ENCODE measurements around the gene NUDC. TPM values are rescaled to one million over a fixed set of nuclear protein-coding genes. Genes with fewer than 3 reads are reported as not detected.

NUDC gene
- total RNA-seq, 1 donor from 2014 or later = 60.8 TPM

- H3K36me3 Mint-ChIP-seq (ENCODE audit: low read depth, unreplicated experiment) = no peaks in the 10 kb centered on the region
- DNase-seq (ENCODE audit: low spot score) = no peak
These were observed 43.7 kb downstream of the NUDC start for GRCh38 chr1:26965213-26965612.

GRCh38 chr1:26965628-26966027 lies 44.1 kb downstream of the NUDC start:
- no peak for DNase-seq (ENCODE audit: low spot score)
- Mint-ChIP-seq H3K36me3 (ENCODE audit: low read depth, unreplicated experiment) (no peaks in the 10 kb centered on the region), H3K27me3 (ENCODE audit: unreplicated experiment) (peaks cover 8% of the 10 kb centered on the region), H3K4me1 (ENCODE audit: unreplicated experiment) (peaks cover 14% of the 10 kb centered on the region), H3K27ac (ENCODE audit: unreplicated experiment) (no peak overlapping the region), H3K4me3 (ENCODE audit: unreplicated experiment) (no peak overlapping the region), H3K9me3 (ENCODE audit: unreplicated experiment) (no peaks in the 10 kb centered on the region)
- TF ChIP-seq CTCF (IDR thresholded peaks at IDR 0.05; ENCODE audit: unreplicated experiment) = no peak

More at GRCh38 chr1:26965213-26965612, 43.7 kb downstream of the NUDC start:
- H3K4me3 Mint-ChIP-seq (ENCODE audit: unreplicated experiment) = no peak overlapping the region
- H3K27me3 Mint-ChIP-seq (ENCODE audit: unreplicated experiment) = peaks cover 11% of the 10 kb centered on the region
- H3K4me1 Mint-ChIP-seq (ENCODE audit: unreplicated experiment) = peaks cover 16% of the 10 kb centered on the region
- no peak for TF ChIP-seq CTCF (IDR thresholded peaks at IDR 0.05; ENCODE audit: unreplicated experiment)
- no peaks in the 10 kb centered on the region for H3K9me3 Mint-ChIP-seq (ENCODE audit: unreplicated experiment)
- H3K27ac Mint-ChIP-seq (ENCODE audit: unreplicated experiment) = no peak overlapping the region

- H3K4me3 Mint-ChIP-seq (ENCODE audit: unreplicated experiment) = no peak overlapping the region
- H3K9me3 Mint-ChIP-seq (ENCODE audit: unreplicated experiment) = no peaks in the 10 kb centered on the region
- H3K27me3 Mint-ChIP-seq (ENCODE audit: unreplicated experiment) = peaks cover 10% of the 10 kb centered on the region
- no peak for DNase-seq (ENCODE audit: low spot score)
- H3K36me3 Mint-ChIP-seq (ENCODE audit: low read depth, unreplicated experiment) = no peaks in the 10 kb centered on the region
- no peak overlapping the region for H3K27ac Mint-ChIP-seq (ENCODE audit: unreplicated experiment)
- no peaks in the 10 kb centered on the region for H3K4me1 Mint-ChIP-seq (ENCODE audit: unreplicated experiment)
- no peak for TF ChIP-seq CTCF (IDR thresholded peaks at IDR 0.05; ENCODE audit: unreplicated experiment)
These were observed 49.3 kb downstream of the NUDC start for GRCh38 chr1:26970810-26971209.

- no peak for TF ChIP-seq CTCF (IDR thresholded peaks at IDR 0.05; ENCODE audit: unreplicated experiment)
- no peaks in the 10 kb centered on the region for H3K4me1 Mint-ChIP-seq (ENCODE audit: unreplicated experiment)
- H3K4me3 Mint-ChIP-seq (ENCODE audit: unreplicated experiment) = no peak overlapping the region
- H3K9me3 Mint-ChIP-seq (ENCODE audit: unreplicated experiment) = no peaks in the 10 kb centered on the region
- peaks cover 10% of the 10 kb centered on the region for H3K27me3 Mint-ChIP-seq (ENCODE audit: unreplicated experiment)
- H3K36me3 Mint-ChIP-seq (ENCODE audit: low read depth, unreplicated experiment) = no peaks in the 10 kb centered on the region
- DNase-seq (ENCODE audit: low spot score) = no peak
- H3K27ac Mint-ChIP-seq (ENCODE audit: unreplicated experiment) = no peak overlapping the region
These were observed 50.0 kb downstream of the NUDC start for GRCh38 chr1:26971590-26971989.

- Mint-ChIP-seq H3K36me3 (ENCODE audit: low read depth, unreplicated experiment) (no peaks in the 10 kb centered on the region), H3K27me3 (ENCODE audit: unreplicated experiment) (peaks cover 10% of the 10 kb centered on the region), H3K4me3 (ENCODE audit: unreplicated experiment) (no peak overlapping the region), H3K4me1 (ENCODE audit: unreplicated experiment) (no peaks in the 10 kb centered on the region), H3K9me3 (ENCODE audit: unreplicated experiment) (no peaks in the 10 kb centered on the region), H3K27ac (ENCODE audit: unreplicated experiment) (no peak overlapping the region)
- TF ChIP-seq CTCF (IDR thresholded peaks at IDR 0.05; ENCODE audit: unreplicated experiment) = no peak
- DNase-seq (ENCODE audit: low spot score) = no peak
These were observed 50.8 kb downstream of the NUDC start for GRCh38 chr1:26972390-26972789.
